Neural cell (in vitro differentiated cells): ENCODE data around the gene WNT6.

ENCODE experiments used
- EP300 ChIP-seq: fragments of 450-650 bp; conservative IDR thresholded peaks from 2 replicates; pipeline ENCODE4 v1.6.1; 2014; ENCODE audit warnings: antibody characterized with exemption, mild to moderate bottlenecking, moderate library complexity; ENCODE audit not compliant: poor library complexity, severe bottlenecking
- POLR2AphosphoS5 ChIP-seq: IDR thresholded peaks from 2 replicates; pipeline ENCODE4 v1.6.1; 2012
- TAF1 ChIP-seq: IDR thresholded peaks from 2 replicates; pipeline ENCODE4 v1.6.1; 2012; ENCODE audit warnings: low read depth
- TF ChIP-seq, protein P1 (sequence below): fragments of 450-650 bp; IDR thresholded peaks from 2 replicates; pipeline ENCODE4 v1.5.1; 2014; ENCODE audit warnings: antibody characterized with exemption, mild to moderate bottlenecking, moderate library complexity; ENCODE audit not compliant: poor library complexity, severe bottlenecking
- TF ChIP-seq, protein P2 (sequence below): IDR thresholded peaks from 2 replicates; pipeline ENCODE4 v1.6.1; 2012; ENCODE audit warnings: borderline replicate concordance

- TF ChIP-seq, protein P1, sequence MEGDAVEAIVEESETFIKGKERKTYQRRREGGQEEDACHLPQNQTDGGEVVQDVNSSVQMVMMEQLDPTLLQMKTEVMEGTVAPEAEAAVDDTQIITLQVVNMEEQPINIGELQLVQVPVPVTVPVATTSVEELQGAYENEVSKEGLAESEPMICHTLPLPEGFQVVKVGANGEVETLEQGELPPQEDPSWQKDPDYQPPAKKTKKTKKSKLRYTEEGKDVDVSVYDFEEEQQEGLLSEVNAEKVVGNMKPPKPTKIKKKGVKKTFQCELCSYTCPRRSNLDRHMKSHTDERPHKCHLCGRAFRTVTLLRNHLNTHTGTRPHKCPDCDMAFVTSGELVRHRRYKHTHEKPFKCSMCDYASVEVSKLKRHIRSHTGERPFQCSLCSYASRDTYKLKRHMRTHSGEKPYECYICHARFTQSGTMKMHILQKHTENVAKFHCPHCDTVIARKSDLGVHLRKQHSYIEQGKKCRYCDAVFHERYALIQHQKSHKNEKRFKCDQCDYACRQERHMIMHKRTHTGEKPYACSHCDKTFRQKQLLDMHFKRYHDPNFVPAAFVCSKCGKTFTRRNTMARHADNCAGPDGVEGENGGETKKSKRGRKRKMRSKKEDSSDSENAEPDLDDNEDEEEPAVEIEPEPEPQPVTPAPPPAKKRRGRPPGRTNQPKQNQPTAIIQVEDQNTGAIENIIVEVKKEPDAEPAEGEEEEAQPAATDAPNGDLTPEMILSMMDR, result peak; percentile 88
- TF ChIP-seq, protein P2, sequence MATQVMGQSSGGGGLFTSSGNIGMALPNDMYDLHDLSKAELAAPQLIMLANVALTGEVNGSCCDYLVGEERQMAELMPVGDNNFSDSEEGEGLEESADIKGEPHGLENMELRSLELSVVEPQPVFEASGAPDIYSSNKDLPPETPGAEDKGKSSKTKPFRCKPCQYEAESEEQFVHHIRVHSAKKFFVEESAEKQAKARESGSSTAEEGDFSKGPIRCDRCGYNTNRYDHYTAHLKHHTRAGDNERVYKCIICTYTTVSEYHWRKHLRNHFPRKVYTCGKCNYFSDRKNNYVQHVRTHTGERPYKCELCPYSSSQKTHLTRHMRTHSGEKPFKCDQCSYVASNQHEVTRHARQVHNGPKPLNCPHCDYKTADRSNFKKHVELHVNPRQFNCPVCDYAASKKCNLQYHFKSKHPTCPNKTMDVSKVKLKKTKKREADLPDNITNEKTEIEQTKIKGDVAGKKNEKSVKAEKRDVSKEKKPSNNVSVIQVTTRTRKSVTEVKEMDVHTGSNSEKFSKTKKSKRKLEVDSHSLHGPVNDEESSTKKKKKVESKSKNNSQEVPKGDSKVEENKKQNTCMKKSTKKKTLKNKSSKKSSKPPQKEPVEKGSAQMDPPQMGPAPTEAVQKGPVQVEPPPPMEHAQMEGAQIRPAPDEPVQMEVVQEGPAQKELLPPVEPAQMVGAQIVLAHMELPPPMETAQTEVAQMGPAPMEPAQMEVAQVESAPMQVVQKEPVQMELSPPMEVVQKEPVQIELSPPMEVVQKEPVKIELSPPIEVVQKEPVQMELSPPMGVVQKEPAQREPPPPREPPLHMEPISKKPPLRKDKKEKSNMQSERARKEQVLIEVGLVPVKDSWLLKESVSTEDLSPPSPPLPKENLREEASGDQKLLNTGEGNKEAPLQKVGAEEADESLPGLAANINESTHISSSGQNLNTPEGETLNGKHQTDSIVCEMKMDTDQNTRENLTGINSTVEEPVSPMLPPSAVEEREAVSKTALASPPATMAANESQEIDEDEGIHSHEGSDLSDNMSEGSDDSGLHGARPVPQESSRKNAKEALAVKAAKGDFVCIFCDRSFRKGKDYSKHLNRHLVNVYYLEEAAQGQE, result no peak
- TF ChIP-seq POLR2AphosphoS5 (peak; percentile 18), EP300 (peak; percentile 80), TAF1 (no peak)
Observed at GRCh38 chr2:218892693-218893348, 33.2 kb downstream of the WNT6 start.
